H1 (cell line): ENCODE data around the gene ATXN8OS. TPM values are rescaled to one million over a fixed set of nuclear protein-coding genes. Genes with fewer than 3 reads are reported as not detected.

Experiments used
- CBX5 ChIP-seq: fragments of 300-800, 300-1000 bp; sonication (generic); IDR thresholded peaks from 2 replicates; pipeline ENCODE4 v1.7.1; 2016; ENCODE audit warnings: antibody characterized with exemption, low read length, low read depth
- EP300 ChIP-seq, 2 experiments: IDR thresholded peaks; 1 replicate in 1 of 2; 2 replicates in 1 of 2; pipeline ENCODE4 v1.6.1; 2011 to 2012; ENCODE audit warnings: low read depth in 2 of 2, low read length in 2 of 2, mild to moderate bottlenecking in 2 of 2, borderline replicate concordance in 1 of 2, inconsistent platforms in 1 of 2, moderate library complexity in 1 of 2
- RXRA ChIP-seq: IDR thresholded peaks from 2 replicates; pipeline ENCODE4 v1.6.1; 2011; ENCODE audit warnings: low read depth, mild to moderate bottlenecking, low read length, moderate library complexity; ENCODE audit not compliant: insufficient read depth
- polyA plus RNA-seq, 7 experiments: library from polyadenylated mRNA; depleted of rRNA in 3 of 7; stranded (reverse) in 5 of 7; unstranded in 2 of 7; fragments of >200 nt in 5 of 7; fragments of 200-250 nt in 2 of 7; gene quantifications; 1 replicate in 5 of 7; 2 replicates in 1 of 7; 4 replicates in 1 of 7; pipeline versions ENCODE4 v1.2.1 to v1.2.3, GENCODE V29; 2011 to 2013; ENCODE audit warnings: missing spikeins in 2 of 7, mixed read lengths in 2 of 7
- total RNA-seq: library from RNA; stranded (reverse); fragmentation: NEBNext Ultra II Directional; extraction: Animal tissue kit (Norgen Biotek cat#: 25700); gene quantifications from 2 replicates; pipeline ENCODE4 v1.2.1, GENCODE V29; 2021
- TF ChIP-seq, protein P1 (sequence below): IDR thresholded peaks from 2 replicates; pipeline ENCODE4 v1.6.1; 2011; ENCODE audit warnings: low read depth, mild to moderate bottlenecking, low read length; ENCODE audit not compliant: insufficient read depth

ATXN8OS gene
- total and polyA plus RNA-seq, 2 of the 8 experiments (the other 6 are each of a cell fraction or from before 2014, with no cell fraction given): not detected

DNA sequence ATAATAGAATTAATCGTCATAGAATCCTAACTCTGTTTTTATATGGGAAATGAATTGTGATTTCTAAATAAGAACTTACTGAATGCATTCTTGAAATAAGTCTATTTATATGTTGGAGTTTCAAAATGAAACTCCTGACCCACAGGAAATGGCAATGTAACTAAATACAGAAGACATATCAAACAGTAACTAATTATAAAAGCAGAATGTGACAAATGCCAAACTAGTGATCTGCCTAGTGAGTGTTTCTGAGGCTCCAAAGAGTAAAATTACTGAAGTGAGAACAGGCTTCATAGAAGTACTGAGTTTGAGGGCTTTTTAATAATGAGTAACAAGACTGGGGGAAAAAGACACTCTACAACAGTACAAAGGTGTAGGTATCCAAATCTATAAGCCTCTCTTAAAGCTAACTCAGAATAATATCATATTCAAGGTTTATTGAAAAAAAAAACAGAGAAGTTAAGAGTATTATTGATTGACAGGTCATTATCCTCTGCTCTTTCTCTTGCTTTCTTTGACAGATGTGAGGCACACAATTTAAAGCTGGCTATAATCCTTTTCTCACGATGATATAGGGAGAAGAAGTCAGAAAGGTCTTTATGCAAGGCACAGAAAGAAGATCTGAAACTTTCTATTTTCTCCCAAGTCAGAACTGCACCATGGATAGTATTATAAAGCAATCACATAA, 17.4 kb upstream of the ATXN8OS start (continued):
- TF ChIP-seq, protein P1, sequence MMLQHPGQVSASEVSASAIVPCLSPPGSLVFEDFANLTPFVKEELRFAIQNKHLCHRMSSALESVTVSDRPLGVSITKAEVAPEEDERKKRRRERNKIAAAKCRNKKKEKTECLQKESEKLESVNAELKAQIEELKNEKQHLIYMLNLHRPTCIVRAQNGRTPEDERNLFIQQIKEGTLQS: no peak
- TF ChIP-seq RXRA (no peak), EP300 (IDR thresholded peaks at IDR 0.05; ENCODE audit: borderline replicate concordance in 1 of 2, low read depth in 2 of 2, low read length in 2 of 2) (no peak), CBX5 (no peak)
